Epithelial cell of esophagus (primary cell): Measurements from ENCODE around the gene IGFL1.
A peak's percentile ranks its signal among the peaks of the same experiment; 100 is the strongest.

Source experiments
- DNase-seq: peaks from one replicate; pipeline ENCODE4 v3.0.0; 2010; ENCODE audit warnings: low read depth
- H3K4me3 ChIP-seq: 2 replicates; pipeline ENCODE4 v1.5.1; 2011; ENCODE audit warnings: mild to moderate bottlenecking, low read length, control low read depth
- TF ChIP-seq, protein P1 (sequence below): IDR thresholded peaks from 2 replicates; pipeline ENCODE4 v1.5.1; 2011; ENCODE audit warnings: low read depth, mild to moderate bottlenecking, low read length, control low read depth, inconsistent platforms; ENCODE audit not compliant: insufficient read depth; ENCODE audit errors: missing control alignments

Gene IGFL1

DNA sequence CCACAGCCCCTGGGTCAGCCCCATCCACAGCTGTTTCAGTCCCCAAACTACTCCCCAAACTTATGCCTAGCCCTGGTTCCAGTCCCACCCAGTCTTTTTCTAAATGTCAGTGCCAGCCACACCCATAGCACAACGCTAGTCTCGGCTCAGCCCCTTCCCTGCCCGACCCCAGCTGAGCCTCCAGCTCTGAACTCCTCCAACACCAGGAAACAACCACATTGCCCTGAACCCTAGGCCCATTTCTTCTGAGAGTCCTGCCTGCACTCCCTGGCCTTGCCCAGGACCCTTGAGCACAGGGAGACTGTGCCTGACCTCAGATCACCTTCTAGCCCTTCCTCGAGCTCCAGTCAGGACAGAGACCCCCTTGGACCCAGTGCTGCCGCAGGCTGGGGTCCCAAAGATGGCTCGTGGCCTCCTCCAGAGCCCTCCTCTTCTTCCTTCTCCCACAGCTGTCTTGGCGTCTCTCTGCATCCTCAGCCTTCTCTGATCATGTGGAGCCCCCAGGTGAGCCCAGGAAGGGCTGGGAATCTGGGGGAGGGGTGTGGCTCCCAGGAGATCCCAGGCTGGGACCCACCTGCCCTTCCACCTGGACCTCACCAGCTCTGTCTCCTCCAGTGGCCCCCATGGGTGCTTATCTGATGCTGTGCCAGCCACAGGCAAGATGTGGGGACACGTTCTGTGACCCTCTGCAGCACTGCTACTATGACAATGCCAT is 33.0 kb upstream of the IGFL1 start:
- TF ChIP-seq, protein P1, sequence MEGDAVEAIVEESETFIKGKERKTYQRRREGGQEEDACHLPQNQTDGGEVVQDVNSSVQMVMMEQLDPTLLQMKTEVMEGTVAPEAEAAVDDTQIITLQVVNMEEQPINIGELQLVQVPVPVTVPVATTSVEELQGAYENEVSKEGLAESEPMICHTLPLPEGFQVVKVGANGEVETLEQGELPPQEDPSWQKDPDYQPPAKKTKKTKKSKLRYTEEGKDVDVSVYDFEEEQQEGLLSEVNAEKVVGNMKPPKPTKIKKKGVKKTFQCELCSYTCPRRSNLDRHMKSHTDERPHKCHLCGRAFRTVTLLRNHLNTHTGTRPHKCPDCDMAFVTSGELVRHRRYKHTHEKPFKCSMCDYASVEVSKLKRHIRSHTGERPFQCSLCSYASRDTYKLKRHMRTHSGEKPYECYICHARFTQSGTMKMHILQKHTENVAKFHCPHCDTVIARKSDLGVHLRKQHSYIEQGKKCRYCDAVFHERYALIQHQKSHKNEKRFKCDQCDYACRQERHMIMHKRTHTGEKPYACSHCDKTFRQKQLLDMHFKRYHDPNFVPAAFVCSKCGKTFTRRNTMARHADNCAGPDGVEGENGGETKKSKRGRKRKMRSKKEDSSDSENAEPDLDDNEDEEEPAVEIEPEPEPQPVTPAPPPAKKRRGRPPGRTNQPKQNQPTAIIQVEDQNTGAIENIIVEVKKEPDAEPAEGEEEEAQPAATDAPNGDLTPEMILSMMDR, result no peak
- DNase-seq, result no peak

DNA sequence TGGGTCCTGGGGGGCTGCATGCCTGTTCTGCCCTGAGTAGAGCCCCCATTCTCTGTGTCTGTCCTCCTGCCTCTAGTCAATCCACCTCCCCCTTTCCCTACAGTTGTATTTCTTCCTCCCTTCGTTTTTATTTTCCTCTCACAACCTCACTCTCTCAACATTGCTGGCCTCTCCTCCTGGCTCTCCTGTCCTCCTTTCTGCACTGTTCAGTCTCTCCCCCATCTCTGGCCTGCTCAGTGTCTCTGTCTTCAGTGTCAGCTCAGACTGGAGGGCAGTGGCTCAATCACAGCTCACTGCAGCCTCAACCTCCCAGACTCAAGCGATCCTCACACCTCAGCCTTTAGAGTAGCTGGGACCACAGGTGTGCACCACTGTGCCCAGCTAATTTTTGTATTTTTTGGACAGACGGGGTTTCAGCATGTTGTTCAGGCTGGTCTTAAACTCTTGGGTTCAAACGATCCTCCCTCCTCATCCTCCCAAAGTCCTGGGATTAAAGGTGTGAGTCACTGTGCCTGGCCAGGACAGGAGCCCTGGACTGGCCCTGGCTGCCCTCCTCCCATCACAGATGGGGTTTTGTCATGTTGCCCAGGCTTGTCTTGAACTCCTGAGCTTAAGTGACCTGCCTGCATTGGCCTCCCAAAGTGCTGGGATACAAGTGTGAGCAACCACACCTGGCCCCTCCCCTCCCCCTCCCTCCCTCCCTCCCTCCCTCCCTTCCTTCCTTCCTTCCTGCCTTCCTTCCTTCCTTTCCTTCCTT is 32.0 kb upstream of the IGFL1 start:
- no peak for DNase-seq
- no peak overlapping the region for H3K4me3 ChIP-seq
- TF ChIP-seq, protein P1, result no peak

More for the DNA sequence above, 33.0 kb upstream of the IGFL1 start:
- no peak overlapping the region for H3K4me3 ChIP-seq

DNA sequence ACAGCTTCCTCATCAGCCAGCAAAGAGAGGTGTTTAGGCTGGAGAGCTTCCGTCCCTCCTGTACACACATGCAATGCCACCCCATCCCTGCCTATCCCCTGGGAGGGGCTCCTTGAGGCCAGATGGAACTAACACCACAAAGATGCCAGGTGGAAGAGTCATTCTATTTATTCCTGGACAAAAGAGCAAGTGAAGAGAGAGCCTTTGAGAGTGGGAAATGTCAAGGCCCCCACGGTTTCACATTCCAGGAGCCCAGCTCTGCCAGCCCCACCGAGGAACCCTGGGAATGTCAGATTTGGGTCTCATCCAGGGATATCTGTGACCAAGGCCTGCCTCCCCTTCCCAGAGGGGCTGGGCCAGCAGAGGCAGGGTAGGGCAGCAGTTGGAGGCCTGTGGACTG is 30.8 kb upstream of the IGFL1 start:
- no peak overlapping the region for H3K4me3 ChIP-seq
- peak; percentile 83 for DNase-seq
- TF ChIP-seq, protein P1, result no peak

DNA sequence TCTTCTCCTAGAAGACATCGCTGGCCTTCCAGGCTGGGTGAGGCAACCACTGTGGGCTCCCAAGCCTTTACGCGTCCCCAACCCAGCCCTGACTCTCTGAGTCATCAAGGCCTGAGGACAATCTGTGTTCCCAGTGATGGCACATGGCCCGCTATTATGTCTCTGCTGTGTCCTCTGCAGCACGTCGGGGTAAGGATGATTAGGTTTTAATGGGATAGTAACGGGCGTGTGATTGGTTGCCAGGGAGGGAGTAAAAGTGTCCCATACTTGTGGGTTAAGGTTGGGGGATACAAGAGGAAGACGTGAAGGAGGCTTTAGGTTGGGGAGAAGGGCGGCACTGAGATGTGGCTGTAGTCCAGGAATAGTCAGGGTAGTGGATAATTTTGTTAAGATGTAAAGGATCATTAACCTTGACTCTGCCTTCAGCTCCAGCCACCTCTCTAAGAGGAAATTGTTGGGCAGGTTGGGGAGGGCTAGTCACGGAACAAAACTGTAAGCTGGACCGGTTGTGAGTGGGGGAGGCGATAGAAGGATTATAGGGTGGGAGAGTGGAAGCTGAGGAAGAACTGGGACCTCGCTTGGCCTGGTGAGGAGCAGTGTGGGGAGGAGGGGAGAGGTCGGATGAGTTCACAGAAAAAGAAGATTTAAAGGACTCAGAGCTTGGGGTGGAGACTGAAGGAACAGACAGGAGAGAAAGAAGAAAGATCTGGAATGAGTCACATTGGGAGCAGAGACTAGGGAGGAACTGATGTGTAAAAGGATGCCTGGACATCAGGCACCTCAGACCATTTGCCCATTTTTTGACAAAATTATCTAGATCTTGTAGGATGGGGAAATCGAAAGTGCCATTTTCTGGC is 27.9 kb upstream of the IGFL1 start:
- H3K4me3 ChIP-seq, result no peak overlapping the region
- DNase-seq, result peak; percentile 37
- TF ChIP-seq, protein P1, result no peak

DNA sequence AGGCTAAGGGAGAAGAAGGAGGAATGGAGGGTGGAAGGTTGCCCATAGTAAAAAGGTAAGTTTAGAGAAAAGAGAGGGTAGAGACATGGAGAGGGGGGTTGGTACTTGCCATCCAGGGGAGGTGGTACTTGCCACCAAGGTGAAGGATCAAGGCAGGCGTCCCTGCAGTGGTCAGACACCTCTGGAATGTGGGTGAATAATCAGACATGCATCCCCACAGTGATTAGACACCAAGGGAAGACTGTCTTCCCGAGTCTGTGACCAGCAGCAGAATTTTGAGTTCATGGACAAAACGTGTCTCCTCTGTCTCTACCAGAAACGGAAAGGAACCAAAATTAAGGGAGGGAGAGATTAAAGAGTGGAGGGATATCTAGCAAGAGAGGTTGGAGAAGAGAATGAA is 27.1 kb upstream of the IGFL1 start:
- H3K4me3 ChIP-seq, result no peak overlapping the region
- TF ChIP-seq, protein P1, result no peak
- DNase-seq, result no peak

DNA sequence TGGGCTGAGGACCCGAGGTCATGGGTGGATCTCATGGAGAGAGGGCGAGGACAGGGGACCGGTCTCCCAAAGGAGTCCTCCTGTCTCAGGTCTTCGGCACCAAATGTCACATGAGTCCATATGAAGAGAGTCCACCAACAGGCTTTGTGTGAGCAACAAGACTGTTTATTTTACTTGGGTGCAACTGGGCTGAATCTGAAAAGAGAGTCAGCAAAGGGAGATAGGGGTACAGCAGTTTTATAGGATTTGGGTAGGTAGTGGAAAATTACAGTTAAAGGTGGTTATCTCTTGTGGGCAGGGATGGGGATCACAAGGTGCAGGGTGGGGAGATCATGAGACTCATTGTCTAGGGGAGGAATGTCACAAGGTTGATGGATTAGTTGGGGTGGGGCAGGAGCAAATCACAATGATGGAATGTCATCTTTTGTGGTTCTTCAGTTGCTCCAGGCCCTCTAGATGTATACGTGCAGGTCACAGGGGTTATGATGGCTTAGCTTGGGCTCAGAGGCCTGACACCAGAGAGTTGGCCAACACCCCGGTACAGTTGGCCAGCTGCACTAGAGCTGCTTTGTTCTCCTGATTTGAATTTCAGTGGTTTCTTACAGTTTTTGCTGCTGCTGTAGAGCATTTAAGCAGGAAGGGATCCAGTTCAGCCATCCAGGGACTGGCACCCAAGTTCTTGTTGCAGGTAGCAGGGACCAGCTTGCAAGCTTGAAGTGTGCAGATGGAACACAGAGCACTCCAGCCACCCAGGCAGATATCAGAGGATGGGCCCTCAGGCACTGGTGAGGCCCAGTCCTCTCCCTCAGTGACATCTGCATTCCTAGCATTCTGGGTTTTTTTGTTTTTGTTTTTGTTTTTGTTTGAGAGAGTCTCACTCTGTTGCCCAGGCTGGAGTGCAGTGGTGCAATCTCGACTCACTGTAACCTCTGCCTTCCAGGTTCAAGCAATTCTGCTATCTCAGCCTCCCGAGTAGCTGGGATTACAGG is 26.4 kb upstream of the IGFL1 start:
- no peak overlapping the region for H3K4me3 ChIP-seq
- DNase-seq, result no peak
- TF ChIP-seq, protein P1, result no peak
